ENCODE data around the gene TAC3.

DNA sequence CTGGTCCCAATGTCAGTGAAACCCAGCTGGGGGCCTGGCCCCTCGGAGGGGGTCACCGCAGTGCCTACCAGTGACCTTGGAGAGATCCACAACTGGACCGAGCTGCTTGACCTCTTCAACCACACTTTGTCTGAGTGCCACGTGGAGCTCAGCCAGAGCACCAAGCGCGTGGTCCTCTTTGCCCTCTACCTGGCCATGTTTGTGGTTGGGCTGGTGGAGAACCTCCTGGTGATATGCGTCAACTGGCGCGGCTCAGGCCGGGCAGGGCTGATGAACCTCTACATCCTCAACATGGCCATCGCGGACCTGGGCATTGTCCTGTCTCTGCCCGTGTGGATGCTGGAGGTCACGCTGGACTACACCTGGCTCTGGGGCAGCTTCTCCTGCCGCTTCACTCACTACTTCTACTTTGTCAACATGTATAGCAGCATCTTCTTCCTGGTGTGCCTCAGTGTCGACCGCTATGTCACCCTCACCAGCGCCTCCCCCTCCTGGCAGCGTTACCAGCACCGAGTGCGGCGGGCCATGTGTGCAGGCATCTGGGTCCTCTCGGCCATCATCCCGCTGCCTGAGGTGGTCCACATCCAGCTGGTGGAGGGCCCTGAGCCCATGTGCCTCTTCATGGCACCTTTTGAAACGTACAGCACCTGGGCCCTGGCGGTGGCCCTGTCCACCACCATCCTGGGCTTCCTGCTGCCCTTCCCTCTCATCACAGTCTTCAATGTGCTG is 21.0 kb downstream of the TAC3 start:
- TF ChIP-seq CTCF (conservative IDR thresholded peaks at IDR 0.05; ENCODE audit: low read depth, low read length) (no peak), RFX5 (IDR thresholded peaks at IDR 0.05; ENCODE audit: low read depth, low read length) (no peak), POLR2A (IDR thresholded peaks at IDR 0.05; ENCODE audit: low read depth, low read length) (no peak), RAD21 (IDR thresholded peaks at IDR 0.05; ENCODE audit: low read length) (no peak), MAZ (IDR thresholded peaks at IDR 0.05; ENCODE audit: borderline replicate concordance, low read depth, low read length) (no peak), RCOR1 (IDR thresholded peaks at IDR 0.05; ENCODE audit: insufficient replicate concordance, low read length) (no peak), BHLHE40 (IDR thresholded peaks at IDR 0.05; ENCODE audit: low read depth, low read length) (no peak), SMC3 (IDR thresholded peaks at IDR 0.05; ENCODE audit: low read depth, low read length) (no peak)
